Muscle of back (tissue), 11 donors: ENCODE results near the gene RALY. TPM values are rescaled to one million over a fixed set of nuclear protein-coding genes. Genes with fewer than 3 reads are reported as not detected.
A peak's percentile ranks its signal among the peaks of the same experiment; 100 is the strongest.

Experiments used
- DNase-seq, 3 donors: peaks; one replicate each; pipeline versions ENCODE4 v3.0.0 to v3.0.0-alpha.2; 2013
- polyA plus RNA-seq, 10 donors: library from polyadenylated mRNA; unstranded; fragments of 120-200 nt; gene quantifications; one replicate each; pipeline ENCODE4 v1.2.1, GENCODE V29; 2013; ENCODE audit not compliant: insufficient read length in 10 of 10

Gene RALY
- polyA plus RNA-seq, 10 donors: 99.9 to 155 (median 127) TPM

GRCh38 chr20:34074101-34074760 is 80.5 kb downstream of the RALY start:
- DNase-seq: no peak

DNA sequence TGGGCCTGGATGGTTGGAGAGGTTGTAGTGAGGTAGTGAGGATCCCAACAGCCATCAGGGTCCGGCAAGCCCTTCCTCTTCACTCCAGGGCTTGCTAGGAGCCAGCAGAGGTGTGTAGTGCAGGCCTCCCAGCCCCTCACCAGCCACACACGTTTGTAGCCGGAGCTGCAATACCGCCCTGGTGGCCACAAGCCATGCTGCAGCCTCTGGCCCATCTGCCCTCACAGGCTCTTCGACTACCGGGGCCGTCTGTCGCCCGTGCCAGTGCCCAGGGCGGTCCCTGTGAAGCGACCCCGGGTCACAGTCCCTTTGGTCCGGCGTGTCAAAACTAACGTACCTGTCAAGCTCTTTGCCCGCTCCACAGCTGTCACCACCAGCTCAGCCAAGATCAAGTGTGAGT is 81.9 kb downstream of the RALY start:
- DNase-seq: no peak

- no peak for DNase-seq
These were observed 83.2 kb downstream of the RALY start for GRCh38 chr20:34076952-34077351.

- DNase-seq: no peak
These were observed 84.8 kb downstream of the RALY start for GRCh38 chr20:34078540-34078939.

DNA sequence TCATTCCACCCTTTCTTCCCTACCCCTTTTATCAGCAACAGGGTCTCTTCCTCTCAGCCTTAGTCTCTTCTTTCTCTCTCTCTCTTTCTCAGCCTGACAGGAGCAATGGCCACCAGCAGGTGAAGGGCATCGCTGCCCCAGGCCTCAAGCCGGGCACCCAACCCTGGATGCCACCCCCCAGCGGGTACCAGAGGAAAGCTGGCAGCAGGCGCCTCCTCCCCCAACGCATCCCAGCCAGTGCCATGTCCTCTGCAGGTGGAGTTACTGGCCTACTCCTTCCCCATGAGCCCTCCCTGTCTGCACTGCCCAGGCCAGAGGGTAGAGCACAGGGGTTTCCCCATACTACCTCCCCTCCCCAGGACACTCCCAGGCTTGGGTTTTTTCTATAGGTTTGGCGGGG is 86.1 kb downstream of the RALY start:
- no peak for DNase-seq

DNA sequence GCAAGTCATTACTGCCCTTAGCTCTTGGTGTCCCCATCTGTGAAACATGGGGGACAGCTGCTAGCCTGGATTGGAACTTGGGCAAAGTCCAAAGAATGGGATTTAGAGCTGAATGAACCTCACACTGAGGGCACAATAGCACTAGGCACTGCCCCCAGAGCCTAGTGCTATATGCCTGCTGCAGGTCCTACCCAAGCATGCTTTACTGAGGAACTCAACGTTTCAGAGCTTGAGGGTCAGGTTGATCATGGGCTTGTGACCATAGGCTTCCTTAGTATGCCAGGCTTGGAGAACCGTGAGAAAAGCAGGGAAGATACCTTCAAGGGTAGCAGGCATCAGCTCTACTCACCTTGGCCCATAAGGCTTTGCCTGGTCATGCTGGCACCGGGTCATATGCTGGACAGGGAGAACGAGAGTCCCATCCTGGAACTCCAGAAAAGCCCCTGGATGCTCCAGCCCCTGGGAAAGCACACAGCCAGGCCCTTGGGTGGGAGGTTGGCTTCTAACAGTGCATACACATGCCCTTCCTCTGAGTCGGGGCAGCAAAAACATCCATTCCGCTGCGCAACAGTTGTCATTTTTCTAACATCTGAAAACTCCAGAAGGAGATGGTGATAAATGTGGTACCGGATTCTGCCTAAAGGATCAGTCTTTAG is 88.6 kb downstream of the RALY start:
- DNase-seq: peak in 1 of 3 donors; percentile 24

GRCh38 chr20:34083137-34083536 is 89.4 kb downstream of the RALY start:
- peak; percentile 34 to 61 (median 40) for DNase-seq

DNA sequence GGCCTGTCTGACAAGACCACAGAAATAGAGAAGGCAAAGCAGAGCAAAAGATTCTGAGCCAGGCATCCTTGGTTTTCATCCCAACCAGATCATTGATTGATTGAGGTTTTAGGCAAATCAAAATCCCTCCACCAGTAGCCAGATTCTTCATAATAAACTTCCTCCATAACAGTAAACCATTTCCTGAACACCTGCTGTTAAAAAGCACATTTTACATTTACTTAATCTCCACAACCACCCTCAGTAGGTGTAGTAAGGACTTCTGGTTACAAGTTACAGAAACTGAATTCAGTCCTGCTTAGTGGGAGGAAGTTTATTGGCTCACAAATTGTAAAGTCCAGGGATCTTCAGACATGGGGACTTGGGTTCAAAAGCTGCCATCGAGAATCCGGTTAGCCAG is 90.1 kb downstream of the RALY start:
- DNase-seq: no peak

DNA sequence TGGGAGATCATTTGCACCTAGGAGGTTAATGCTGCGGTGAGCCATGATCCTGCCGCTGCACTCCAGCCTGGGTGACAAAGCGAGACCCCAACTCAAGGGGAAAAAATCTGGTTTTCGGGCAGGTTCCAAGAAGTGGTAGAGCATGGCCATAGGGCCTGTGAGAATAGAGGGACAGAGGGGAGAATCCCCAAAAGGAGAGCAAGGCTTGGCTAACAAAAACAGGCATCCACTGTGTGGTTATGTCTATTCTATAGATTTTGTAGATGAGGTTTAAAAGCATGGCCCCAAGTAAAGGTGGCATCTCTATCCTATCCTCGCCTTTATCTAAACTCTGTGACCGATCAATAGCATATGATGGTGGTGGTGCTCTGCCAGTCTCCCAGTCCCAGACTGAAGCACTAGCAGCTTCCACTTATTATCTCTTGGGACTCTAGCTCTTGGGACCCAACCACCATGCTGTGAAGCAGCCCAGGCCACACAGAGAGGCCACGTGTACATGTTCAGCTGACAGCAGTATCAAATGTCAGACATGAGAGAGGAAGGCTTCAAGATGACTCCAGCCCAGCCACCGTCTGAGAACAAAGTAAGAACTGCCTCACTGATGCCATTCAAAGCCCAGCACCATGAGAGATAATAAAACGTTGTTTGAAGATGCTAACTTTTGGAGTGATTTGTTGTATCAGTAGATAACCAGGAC is 90.7 kb downstream of the RALY start:
- DNase-seq: no peak

- DNase-seq: no peak
These were observed 91.9 kb downstream of the RALY start for GRCh38 chr20:34085544-34086040.

DNA sequence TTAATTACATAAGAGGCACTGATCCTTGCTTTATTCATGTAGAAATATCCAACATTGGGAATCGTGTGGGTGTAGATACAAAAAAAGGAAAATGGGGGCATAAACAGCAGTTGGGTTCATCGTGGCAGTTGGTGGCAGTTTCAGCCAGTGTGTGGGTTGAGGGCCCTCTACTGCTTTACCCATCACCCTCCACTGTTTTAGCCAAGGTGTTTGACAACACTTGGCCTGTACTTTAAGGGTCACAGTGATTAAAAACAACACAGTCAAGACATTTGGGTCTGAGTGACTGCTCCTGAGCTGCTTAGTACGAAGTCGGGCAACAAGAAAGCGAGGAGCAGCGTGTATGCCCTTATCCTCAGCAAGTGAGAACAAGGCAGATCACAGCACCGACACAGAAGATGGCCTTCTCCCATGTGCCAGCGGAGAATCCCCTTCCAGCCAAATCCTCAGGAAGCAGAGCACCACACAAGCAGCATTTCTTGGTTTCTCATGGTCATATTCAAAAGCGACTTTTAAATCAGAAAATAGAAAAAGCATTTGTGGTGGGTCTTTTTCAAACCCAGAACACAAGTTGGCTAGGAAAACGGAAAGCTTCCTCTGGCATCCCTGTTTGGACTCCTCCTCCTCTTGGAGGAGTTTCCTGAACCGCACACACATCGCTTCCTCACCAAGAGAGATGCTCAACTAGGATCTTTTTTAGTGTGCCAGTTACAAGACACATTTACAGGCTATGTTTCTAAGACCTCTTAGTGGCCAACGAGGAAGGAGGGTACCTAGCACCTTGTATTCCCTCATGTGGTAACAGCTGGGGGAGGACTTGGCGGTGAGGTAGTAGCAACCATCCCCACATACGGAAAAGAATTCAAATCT is 94.8 kb downstream of the RALY start:
- DNase-seq: peak in 1 of 3 donors; percentile 21

DNA sequence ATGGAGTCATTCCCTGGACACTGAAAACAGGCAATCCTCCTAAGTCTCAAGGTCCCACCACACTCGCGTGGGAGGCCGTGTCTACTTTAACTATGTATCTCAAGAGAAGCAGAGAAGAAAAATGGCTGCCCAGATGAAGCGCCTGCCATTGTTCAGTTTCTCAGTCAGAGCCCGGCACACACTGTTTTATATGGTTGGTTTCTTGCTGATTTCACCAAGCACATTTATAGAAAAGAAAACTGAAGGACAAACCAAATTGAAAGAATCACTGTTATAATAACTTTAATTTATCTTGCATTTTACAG is 95.4 kb downstream of the RALY start:
- no peak for DNase-seq

- no peak for DNase-seq
These were observed 96.1 kb downstream of the RALY start for GRCh38 chr20:34089655-34090345.

DNA sequence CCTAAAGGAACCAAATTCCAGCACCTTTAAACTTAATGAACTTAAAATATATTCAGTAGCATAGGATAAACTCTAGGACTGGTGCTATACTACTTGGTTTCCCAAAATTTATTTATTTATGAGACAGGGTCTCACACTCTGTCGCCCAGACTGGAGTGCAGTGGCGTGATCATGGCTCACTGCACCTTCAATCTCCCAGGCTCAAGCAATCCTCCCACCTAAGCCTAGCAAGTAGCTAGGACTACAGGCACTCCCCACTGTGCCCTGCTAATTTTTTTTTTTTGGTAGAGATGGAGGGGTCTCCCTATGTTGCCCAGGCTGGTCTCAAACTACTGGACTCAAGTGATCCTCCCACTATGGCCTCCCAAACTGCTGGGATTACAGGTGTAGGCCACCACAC is 96.9 kb downstream of the RALY start:
- DNase-seq: no peak

GRCh38 chr20:34091637-34092200 is 98.0 kb downstream of the RALY start:
- no peak for DNase-seq

GRCh38 chr20:34093895-34094294 is 100.2 kb downstream of the RALY start:
- no peak for DNase-seq

- DNase-seq: no peak
These were observed 102.1 kb downstream of the RALY start for GRCh38 chr20:34095825-34096224.

DNA sequence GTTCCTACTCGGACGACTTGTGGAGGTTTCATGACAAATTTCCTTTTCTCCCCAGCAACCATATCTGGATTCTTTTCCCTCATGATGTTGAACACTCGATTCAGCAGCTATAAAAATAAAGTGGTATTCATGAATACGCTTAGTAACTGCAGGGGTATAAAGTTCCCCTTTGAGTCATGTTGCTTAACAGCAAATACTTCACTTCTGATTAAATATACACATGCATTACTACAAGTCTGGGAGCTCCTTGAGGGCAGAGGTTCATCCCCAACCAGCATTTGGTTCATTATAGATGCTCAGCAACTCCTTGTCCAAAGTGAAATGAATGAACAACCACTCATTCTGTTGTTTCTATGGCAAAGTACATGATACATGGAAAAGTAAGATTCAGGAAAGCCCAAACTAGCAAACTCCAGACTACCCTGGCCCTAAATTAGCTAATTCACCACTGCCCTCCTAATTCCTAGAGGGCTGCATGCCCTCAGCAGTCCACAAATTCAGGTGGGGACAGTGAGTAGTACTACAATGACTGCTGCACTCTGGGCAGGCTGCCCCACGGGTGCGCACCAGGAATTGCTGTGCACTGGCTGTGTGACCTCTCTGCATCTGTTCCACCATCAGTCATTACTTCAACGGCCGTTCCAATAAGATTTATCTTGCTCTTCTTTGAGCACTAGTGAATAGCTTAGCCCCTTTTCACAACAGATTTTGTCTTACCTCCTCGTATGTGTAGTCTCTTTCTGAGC is 103.2 kb downstream of the RALY start:
- DNase-seq: no peak

GRCh38 chr20:34098570-34098969 is 104.9 kb downstream of the RALY start:
- DNase-seq: no peak

DNA sequence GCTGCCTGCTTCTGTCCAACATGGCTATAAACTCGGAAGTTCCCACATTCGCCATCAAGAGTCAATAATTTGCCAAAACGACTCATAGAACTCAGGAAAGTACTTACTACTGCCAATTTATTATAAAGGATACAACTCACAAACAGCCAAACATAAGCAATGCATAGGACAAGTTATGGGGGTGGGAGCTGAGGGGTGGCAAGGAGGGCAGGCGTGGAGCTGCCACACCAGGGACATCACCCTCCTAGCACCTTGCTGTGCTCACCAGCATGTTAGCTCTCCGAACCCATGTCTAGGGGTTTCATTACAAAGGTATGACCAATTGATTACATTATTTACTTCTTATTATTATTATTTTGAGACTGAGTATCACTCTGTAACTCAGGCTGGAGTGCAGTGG is 106.0 kb downstream of the RALY start:
- DNase-seq: no peak
